HG02840 (cell line): ENCODE results near the gene ATP5F1D.

Experiments used
- ATAC-seq: cut with Tn5 transposase; IDR thresholded peaks from one replicate; pipeline ENCODE4 v1.9.1; 2021; ENCODE audit warnings: mild to moderate bottlenecking, moderate library complexity, moderate number of reproducible peaks; ENCODE audit not compliant: unreplicated experiment, low FRiP score

ATP5F1D gene

GRCh38 chr19:1256646-1257474, 15.3 kb downstream of the ATP5F1D start:
- no peak for ATAC-seq

- no peak for ATAC-seq
Observed at GRCh38 chr19:1257475-1258162, 16.1 kb downstream of the ATP5F1D start.

GRCh38 chr19:1258163-1258492, 16.6 kb downstream of the ATP5F1D start:
- ATAC-seq: no peak

- no peak for ATAC-seq
Observed at GRCh38 chr19:1258707-1259205, 17.2 kb downstream of the ATP5F1D start.

- peak; percentile 27 for ATAC-seq
Observed at GRCh38 chr19:1259206-1259875, 17.8 kb downstream of the ATP5F1D start.

GRCh38 chr19:1259876-1260748, 18.6 kb downstream of the ATP5F1D start:
- ATAC-seq: peak; percentile 7

GRCh38 chr19:1260749-1261537, 19.4 kb downstream of the ATP5F1D start:
- ATAC-seq: peak; percentile 58

- ATAC-seq: no peak
Observed at GRCh38 chr19:1261538-1261797, 19.9 kb downstream of the ATP5F1D start.

- no peak for ATAC-seq
Observed at GRCh38 chr19:1261798-1262622, 20.5 kb downstream of the ATP5F1D start.

- ATAC-seq: no peak
Observed at GRCh38 chr19:1262623-1263123, 21.1 kb downstream of the ATP5F1D start.

- no peak for ATAC-seq
Observed at GRCh38 chr19:1263188-1263587, 21.6 kb downstream of the ATP5F1D start.

GRCh38 chr19:1264801-1265614, 23.5 kb downstream of the ATP5F1D start:
- no peak for ATAC-seq

GRCh38 chr19:1265615-1266128, 24.1 kb downstream of the ATP5F1D start:
- no peak for ATAC-seq

GRCh38 chr19:1266129-1266915, 24.8 kb downstream of the ATP5F1D start:
- ATAC-seq: peak; percentile 25

GRCh38 chr19:1266916-1267476, 25.4 kb downstream of the ATP5F1D start:
- ATAC-seq: peak; percentile 9

GRCh38 chr19:1267477-1268225, 26.1 kb downstream of the ATP5F1D start:
- ATAC-seq: no peak
